Suprapubic skin (tissue), 4 donors: ENCODE measurements around the gene AP2B1. TPM values are rescaled to one million over a fixed set of nuclear protein-coding genes. Genes with fewer than 3 reads are reported as not detected.

Source experiments
- DNase-seq, 2 donors: peaks; one replicate each; pipeline ENCODE4 v3.0.0-alpha.2; 2019; ENCODE audit warnings: low spot score in 2 of 2
- H3K27ac ChIP-seq: fragments of 200-600 bp; sonication (generic); one replicate; pipeline ENCODE4 v1.5.1; 2019
- H3K27me3 ChIP-seq: fragments of 200-600 bp; sonication (generic); one replicate; pipeline ENCODE4 v1.5.1; 2019
- H3K36me3 ChIP-seq: fragments of 200-600 bp; sonication (generic); one replicate; pipeline ENCODE4 v1.5.1; 2019
- H3K4me1 ChIP-seq: fragments of 200-600 bp; sonication (generic); one replicate; pipeline ENCODE4 v1.5.1; 2019
- H3K4me3 ChIP-seq: fragments of 200-600 bp; sonication (generic); one replicate; pipeline ENCODE4 v1.5.1; 2019; ENCODE audit warnings: mild to moderate bottlenecking
- H3K9me3 ChIP-seq: fragments of 200-600 bp; sonication (generic); one replicate; pipeline ENCODE4 v1.5.1; 2019
- EP300 ChIP-seq: sonication (generic); formaldehyde crosslinking; IDR thresholded peaks from one replicate; pipeline ENCODE4 v1.6.1; 2017; ENCODE audit warnings: antibody characterized with exemption
- POLR2A ChIP-seq, 2 donors: fragments of 450-650 bp; IDR thresholded peaks; one replicate each; pipeline ENCODE4 v1.6.1; 2017; ENCODE audit warnings: antibody characterized with exemption in 2 of 2, mild to moderate bottlenecking in 2 of 2, moderate library complexity in 2 of 2
- POLR2AphosphoS5 ChIP-seq, 3 donors: sonication (generic); formaldehyde crosslinking; IDR thresholded peaks; one replicate each; pipeline ENCODE4 v1.6.1; 2017; ENCODE audit warnings: antibody characterized with exemption in 3 of 3
- WGBS: methylation state at CpG from one replicate; pipeline ENCODE4 v1.1.5; 2018; 5-methylcytosine and 5-hydroxymethylcytosine counted together
- total RNA-seq, 4 donors: library from RNA; depleted of rRNA; stranded (reverse); fragments of >200 nt; gene quantifications; one replicate each; pipeline ENCODE4 v1.1.0, GENCODE V29; 2016
- TF ChIP-seq, protein P1 (sequence below), 2 donors: fragments of 200-600 bp in 1 of 2; fragments of 450-650 bp in 1 of 2; sonication (generic) in 1 of 2; IDR thresholded peaks; one replicate each; pipeline ENCODE4 v1.5.1; 2016 to 2019; ENCODE audit warnings: antibody characterized with exemption in 2 of 2, mild to moderate bottlenecking in 1 of 2, moderate library complexity in 1 of 2

The AP2B1 gene
- total RNA-seq, 4 donors from 2014 or later, result 41.3 to 50.0 (median 45.3) TPM

GRCh38 chr17:35679007-35679682 lies 92.0 kb downstream of the AP2B1 start:
- no peaks in the 10 kb centered on the region for H3K4me1 ChIP-seq
- H3K27ac ChIP-seq, result no peak overlapping the region
- no peak for DNase-seq
- no peak for TF ChIP-seq POLR2AphosphoS5 (IDR thresholded peaks at IDR 0.05)
- no peak for TF ChIP-seq EP300
- TF ChIP-seq, protein P1, sequence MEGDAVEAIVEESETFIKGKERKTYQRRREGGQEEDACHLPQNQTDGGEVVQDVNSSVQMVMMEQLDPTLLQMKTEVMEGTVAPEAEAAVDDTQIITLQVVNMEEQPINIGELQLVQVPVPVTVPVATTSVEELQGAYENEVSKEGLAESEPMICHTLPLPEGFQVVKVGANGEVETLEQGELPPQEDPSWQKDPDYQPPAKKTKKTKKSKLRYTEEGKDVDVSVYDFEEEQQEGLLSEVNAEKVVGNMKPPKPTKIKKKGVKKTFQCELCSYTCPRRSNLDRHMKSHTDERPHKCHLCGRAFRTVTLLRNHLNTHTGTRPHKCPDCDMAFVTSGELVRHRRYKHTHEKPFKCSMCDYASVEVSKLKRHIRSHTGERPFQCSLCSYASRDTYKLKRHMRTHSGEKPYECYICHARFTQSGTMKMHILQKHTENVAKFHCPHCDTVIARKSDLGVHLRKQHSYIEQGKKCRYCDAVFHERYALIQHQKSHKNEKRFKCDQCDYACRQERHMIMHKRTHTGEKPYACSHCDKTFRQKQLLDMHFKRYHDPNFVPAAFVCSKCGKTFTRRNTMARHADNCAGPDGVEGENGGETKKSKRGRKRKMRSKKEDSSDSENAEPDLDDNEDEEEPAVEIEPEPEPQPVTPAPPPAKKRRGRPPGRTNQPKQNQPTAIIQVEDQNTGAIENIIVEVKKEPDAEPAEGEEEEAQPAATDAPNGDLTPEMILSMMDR (IDR thresholded peaks at IDR 0.05), result no peak
- no peak for TF ChIP-seq POLR2A (IDR thresholded peaks at IDR 0.05)
- H3K27me3 ChIP-seq, result no peaks in the 10 kb centered on the region
- H3K9me3 ChIP-seq, result no peaks in the 10 kb centered on the region
- H3K36me3 ChIP-seq, result peaks cover 54% of the 10 kb centered on the region
- no peak overlapping the region for H3K4me3 ChIP-seq
- whole genome bisulfite sequencing, result 90% methylated on average over 2 of the region's 2 CpGs

GRCh38 chr17:35683591-35683990 lies 96.5 kb downstream of the AP2B1 start:
- Histone ChIP-seq H3K36me3 (peaks cover 65% of the 10 kb centered on the region), H3K9me3 (no peaks in the 10 kb centered on the region), H3K27ac (no peak overlapping the region), H3K27me3 (no peaks in the 10 kb centered on the region), H3K4me3 (no peak overlapping the region), H3K4me1 (no peaks in the 10 kb centered on the region)
- 85% methylated on average over 4 of the region's 4 CpGs for WGBS
- TF ChIP-seq POLR2A (IDR thresholded peaks at IDR 0.05) (no peak), EP300 (no peak)
- DNase-seq, result no peak

GRCh38 chr17:35684055-35684802 lies 97.1 kb downstream of the AP2B1 start:
- H3K9me3 ChIP-seq, result no peaks in the 10 kb centered on the region
- no peak for DNase-seq
- no peaks in the 10 kb centered on the region for H3K27me3 ChIP-seq
- H3K4me3 ChIP-seq, result no peak overlapping the region
- H3K27ac ChIP-seq, result no peak overlapping the region
- TF ChIP-seq EP300 (no peak), POLR2AphosphoS5 (IDR thresholded peaks at IDR 0.05) (no peak), POLR2A (IDR thresholded peaks at IDR 0.05) (no peak)
- TF ChIP-seq, protein P1 (IDR thresholded peaks at IDR 0.05), result no peak
- H3K36me3 ChIP-seq, result peaks cover 70% of the 10 kb centered on the region
- 73% methylated on average over 2 of the region's 2 CpGs for WGBS
- H3K4me1 ChIP-seq, result no peaks in the 10 kb centered on the region

DNA sequence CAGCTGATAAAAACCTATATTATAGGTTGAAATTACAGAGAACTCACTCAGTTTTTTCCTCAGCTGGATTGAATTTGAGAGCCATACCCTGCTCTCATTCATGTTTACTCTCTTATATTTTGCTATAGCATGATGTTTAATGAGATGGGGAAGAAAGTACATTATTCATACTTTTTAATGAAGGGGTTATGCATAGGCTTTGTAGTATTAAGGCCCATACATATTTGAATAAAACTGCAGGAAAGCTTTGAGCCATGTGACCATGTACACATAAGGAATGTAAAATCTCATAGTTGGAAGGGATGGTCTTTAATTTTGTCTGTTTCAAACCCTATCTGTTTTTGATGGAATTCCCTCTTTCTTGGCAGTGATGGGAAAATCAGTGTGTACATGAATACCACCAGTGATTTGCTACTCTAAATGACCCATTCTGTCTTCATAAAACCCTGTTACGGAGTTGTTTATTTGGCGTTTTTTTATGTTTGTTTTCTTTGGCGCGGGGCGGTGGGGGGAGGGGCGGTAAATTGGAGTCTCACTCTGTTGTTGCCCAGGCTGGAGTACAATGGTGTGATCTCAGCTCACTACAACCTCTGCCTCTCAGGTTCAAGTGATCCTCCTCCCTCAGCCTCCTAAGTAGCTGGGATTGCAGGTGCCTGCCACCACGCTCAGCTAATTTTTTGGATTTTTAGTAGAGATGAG lies 105.5 kb downstream of the AP2B1 start:
- 87% methylated on average over 7 of the region's 7 CpGs for WGBS
- no peak for DNase-seq
- no peaks in the 10 kb centered on the region for H3K27me3 ChIP-seq
- H3K4me1 ChIP-seq, result no peaks in the 10 kb centered on the region
- H3K36me3 ChIP-seq, result peaks cover 59% of the 10 kb centered on the region
- H3K9me3 ChIP-seq, result no peaks in the 10 kb centered on the region
- H3K27ac ChIP-seq, result no peak overlapping the region
- no peak overlapping the region for H3K4me3 ChIP-seq
- TF ChIP-seq POLR2AphosphoS5 (IDR thresholded peaks at IDR 0.05) (no peak), POLR2A (IDR thresholded peaks at IDR 0.05) (no peak), EP300 (no peak)
- TF ChIP-seq, protein P1 (IDR thresholded peaks at IDR 0.05), result no peak

DNA sequence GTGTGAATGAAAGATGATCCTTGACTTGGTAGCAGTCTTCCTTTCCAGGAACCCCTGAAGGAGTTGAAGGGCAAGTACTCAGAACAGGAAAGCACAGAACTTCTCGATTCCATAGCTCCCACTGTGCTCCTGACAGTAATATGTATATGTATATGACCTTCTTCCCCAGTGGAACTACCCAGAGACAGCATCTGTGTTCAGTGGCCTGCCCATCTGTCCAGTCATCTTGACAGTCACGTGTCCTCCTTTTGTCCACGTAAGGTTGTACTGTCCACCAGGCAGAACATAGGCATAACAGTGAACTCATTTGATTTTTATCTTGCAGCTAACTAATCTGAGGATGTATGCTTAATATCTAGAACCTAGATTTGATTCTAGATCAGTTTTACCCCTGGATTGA lies 106.5 kb downstream of the AP2B1 start:
- Histone ChIP-seq H3K9me3 (no peaks in the 10 kb centered on the region), H3K36me3 (peaks cover 53% of the 10 kb centered on the region), H3K27me3 (no peaks in the 10 kb centered on the region), H3K4me3 (no peak overlapping the region), H3K4me1 (no peaks in the 10 kb centered on the region), H3K27ac (no peak overlapping the region)
- no peak for TF ChIP-seq POLR2A (IDR thresholded peaks at IDR 0.05)
- no peak for TF ChIP-seq EP300
- TF ChIP-seq, protein P1 (IDR thresholded peaks at IDR 0.05), result no peak
- no peak for TF ChIP-seq POLR2AphosphoS5 (IDR thresholded peaks at IDR 0.05)
- DNase-seq, result no peak
- WGBS, result 90% methylated on average over 3 of the region's 3 CpGs
